ENCODE results near the gene MRPS15.

DNA sequence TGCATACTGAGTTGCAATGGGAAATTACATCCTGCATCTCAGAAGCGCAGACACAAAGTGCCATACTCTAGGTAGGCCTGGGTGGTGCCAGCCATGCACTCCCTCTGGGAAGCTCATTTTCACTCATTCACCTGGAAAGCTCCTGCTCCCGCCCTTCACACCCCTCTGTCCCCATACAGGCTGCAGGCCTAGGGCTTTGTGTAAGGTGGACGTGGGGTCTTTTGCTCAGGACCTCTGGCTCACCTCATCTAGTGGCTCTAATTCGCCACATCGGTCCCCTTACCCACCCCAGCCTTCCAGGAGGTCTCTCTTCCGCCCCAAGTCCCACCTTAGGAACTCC, 751 bp downstream of the MRPS15 start:
- TF ChIP-seq, protein P1, sequence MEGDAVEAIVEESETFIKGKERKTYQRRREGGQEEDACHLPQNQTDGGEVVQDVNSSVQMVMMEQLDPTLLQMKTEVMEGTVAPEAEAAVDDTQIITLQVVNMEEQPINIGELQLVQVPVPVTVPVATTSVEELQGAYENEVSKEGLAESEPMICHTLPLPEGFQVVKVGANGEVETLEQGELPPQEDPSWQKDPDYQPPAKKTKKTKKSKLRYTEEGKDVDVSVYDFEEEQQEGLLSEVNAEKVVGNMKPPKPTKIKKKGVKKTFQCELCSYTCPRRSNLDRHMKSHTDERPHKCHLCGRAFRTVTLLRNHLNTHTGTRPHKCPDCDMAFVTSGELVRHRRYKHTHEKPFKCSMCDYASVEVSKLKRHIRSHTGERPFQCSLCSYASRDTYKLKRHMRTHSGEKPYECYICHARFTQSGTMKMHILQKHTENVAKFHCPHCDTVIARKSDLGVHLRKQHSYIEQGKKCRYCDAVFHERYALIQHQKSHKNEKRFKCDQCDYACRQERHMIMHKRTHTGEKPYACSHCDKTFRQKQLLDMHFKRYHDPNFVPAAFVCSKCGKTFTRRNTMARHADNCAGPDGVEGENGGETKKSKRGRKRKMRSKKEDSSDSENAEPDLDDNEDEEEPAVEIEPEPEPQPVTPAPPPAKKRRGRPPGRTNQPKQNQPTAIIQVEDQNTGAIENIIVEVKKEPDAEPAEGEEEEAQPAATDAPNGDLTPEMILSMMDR (IDR thresholded peaks at IDR 0.05) = no peak
- TF ChIP-seq POLR2A (IDR thresholded peaks at IDR 0.05) = no peak
